Measurements from ENCODE around the gene PTGFRN. TPM values are rescaled to one million over a fixed set of nuclear protein-coding genes. Genes with fewer than 3 reads are reported as not detected.

PTGFRN gene
- total RNA-seq, 1 donor from 2014 or later = 105 TPM

- Histone ChIP-seq H3K9ac (ENCODE audit: low read depth in 1 of 3, low read length in 3 of 3) (no peak overlapping the region), H3K27ac (ENCODE audit: low read depth, low read length) (no peak overlapping the region), H3K4me1 (ENCODE audit: control insufficient read depth in 3 of 3, insufficient read depth in 3 of 3, low read length in 3 of 3) (peaks cover 0 to 3% (median 0%) of the 10 kb centered on the region in 3 donors), H3K36me3 (ENCODE audit: control insufficient read depth in 3 of 3, insufficient read depth in 3 of 3, low read length in 3 of 3) (no peaks in the 10 kb centered on the region), H3K27me3 (ENCODE audit: control insufficient read depth in 3 of 3, insufficient read depth in 3 of 3, low read length in 3 of 3) (no peaks in the 10 kb centered on the region), H3K9me3 (ENCODE audit: control insufficient read depth in 3 of 3, low read length in 3 of 3) (no peaks in the 10 kb centered on the region), H3K4me3 (ENCODE audit: low read length in 3 of 3) (no peak overlapping the region)
Observed at GRCh38 chr1:116886291-116886878, 23.3 kb upstream of the PTGFRN start.

DNA sequence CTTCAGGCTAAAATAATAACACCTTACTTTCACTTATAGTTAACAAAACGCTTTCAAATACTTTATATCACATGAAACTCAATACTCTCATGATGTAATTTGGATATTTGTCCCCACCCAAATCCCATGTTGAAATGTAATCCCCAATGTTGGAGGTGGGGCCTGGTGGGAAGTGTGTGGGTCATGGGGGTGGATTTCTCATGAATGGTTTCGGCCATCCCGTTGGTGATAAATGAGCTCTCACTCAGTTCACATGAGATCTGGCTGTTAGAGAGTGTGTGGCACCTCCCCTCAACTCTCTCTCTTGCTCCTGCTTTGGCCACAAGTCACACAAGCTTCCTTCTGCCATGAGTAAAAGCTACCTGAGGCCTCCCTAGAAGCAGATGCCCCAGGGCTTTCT lies 22.5 kb upstream of the PTGFRN start:
- no peak overlapping the region for H3K9ac ChIP-seq (ENCODE audit: low read depth in 1 of 3, low read length in 3 of 3)

DNA sequence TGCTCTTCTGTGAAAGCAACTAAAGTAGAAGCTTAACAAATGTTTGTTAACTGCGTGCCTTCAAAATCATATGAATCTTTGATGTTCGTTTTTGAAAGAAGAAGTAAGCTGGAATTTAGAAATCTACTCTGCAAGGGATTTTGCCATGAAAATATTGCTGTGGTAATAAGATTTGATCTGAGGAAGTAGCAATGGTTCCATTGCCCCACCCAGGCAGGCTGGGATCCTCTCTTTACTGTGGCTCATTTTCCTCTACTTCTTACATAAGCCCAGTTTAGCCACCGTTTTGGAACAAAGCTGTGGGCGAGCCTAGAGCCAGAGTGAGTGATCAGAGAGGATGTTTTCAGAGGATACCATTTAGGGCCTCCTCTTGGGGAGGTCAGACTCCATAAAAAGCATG lies 20.3 kb upstream of the PTGFRN start:
- H3K9ac ChIP-seq (ENCODE audit: low read depth in 1 of 3, low read length in 3 of 3) = no peak overlapping the region

More for the DNA sequence above, 22.5 kb upstream of the PTGFRN start:
- H3K36me3 ChIP-seq (ENCODE audit: control insufficient read depth in 3 of 3, insufficient read depth in 3 of 3, low read length in 3 of 3) = no peaks in the 10 kb centered on the region
- no peak overlapping the region for H3K27ac ChIP-seq (ENCODE audit: low read depth, low read length)
- H3K4me1 ChIP-seq (ENCODE audit: control insufficient read depth in 3 of 3, insufficient read depth in 3 of 3, low read length in 3 of 3) = no peaks in the 10 kb centered on the region
- H3K9me3 ChIP-seq (ENCODE audit: control insufficient read depth in 3 of 3, low read length in 3 of 3) = no peaks in the 10 kb centered on the region
- H3K27me3 ChIP-seq (ENCODE audit: control insufficient read depth in 3 of 3, insufficient read depth in 3 of 3, low read length in 3 of 3) = peaks cover 0 to under 1% (median 0%) of the 10 kb centered on the region in 3 donors
- no peak overlapping the region for H3K4me3 ChIP-seq (ENCODE audit: low read length in 3 of 3)

GRCh38 chr1:116891396-116892079 lies 18.2 kb upstream of the PTGFRN start:
- Histone ChIP-seq H3K27ac (ENCODE audit: low read depth, low read length) (no peak overlapping the region), H3K9ac (ENCODE audit: low read depth in 1 of 3, low read length in 3 of 3) (no peak overlapping the region), H3K36me3 (ENCODE audit: control insufficient read depth in 3 of 3, insufficient read depth in 3 of 3, low read length in 3 of 3) (no peaks in the 10 kb centered on the region), H3K27me3 (ENCODE audit: control insufficient read depth in 3 of 3, insufficient read depth in 3 of 3, low read length in 3 of 3) (peaks cover 0 to 6% (median 3%) of the 10 kb centered on the region in 3 donors), H3K9me3 (ENCODE audit: control insufficient read depth in 3 of 3, low read length in 3 of 3) (no peaks in the 10 kb centered on the region), H3K4me1 (ENCODE audit: control insufficient read depth in 3 of 3, insufficient read depth in 3 of 3, low read length in 3 of 3) (no peaks in the 10 kb centered on the region), H3K4me3 (ENCODE audit: low read length in 3 of 3) (no peak overlapping the region)

More for the DNA sequence above, 20.3 kb upstream of the PTGFRN start:
- Histone ChIP-seq H3K27ac (ENCODE audit: low read depth, low read length) (no peak overlapping the region), H3K4me1 (ENCODE audit: control insufficient read depth in 3 of 3, insufficient read depth in 3 of 3, low read length in 3 of 3) (no peaks in the 10 kb centered on the region), H3K36me3 (ENCODE audit: control insufficient read depth in 3 of 3, insufficient read depth in 3 of 3, low read length in 3 of 3) (no peaks in the 10 kb centered on the region), H3K27me3 (ENCODE audit: control insufficient read depth in 3 of 3, insufficient read depth in 3 of 3, low read length in 3 of 3) (peaks cover 0 to 6% (median 3%) of the 10 kb centered on the region in 3 donors), H3K9me3 (ENCODE audit: control insufficient read depth in 3 of 3, low read length in 3 of 3) (no peaks in the 10 kb centered on the region), H3K4me3 (ENCODE audit: low read length in 3 of 3) (no peak overlapping the region)

- Histone ChIP-seq H3K4me1 (ENCODE audit: control insufficient read depth in 3 of 3, insufficient read depth in 3 of 3, low read length in 3 of 3) (no peaks in the 10 kb centered on the region), H3K36me3 (ENCODE audit: control insufficient read depth in 3 of 3, insufficient read depth in 3 of 3, low read length in 3 of 3) (no peaks in the 10 kb centered on the region), H3K27ac (ENCODE audit: low read depth, low read length) (no peak overlapping the region), H3K9ac (ENCODE audit: low read depth in 1 of 3, low read length in 3 of 3) (no peak overlapping the region), H3K4me3 (ENCODE audit: low read length in 3 of 3) (no peak overlapping the region), H3K27me3 (ENCODE audit: control insufficient read depth in 3 of 3, insufficient read depth in 3 of 3, low read length in 3 of 3) (peaks cover 0 to 6% (median 3%) of the 10 kb centered on the region in 3 donors), H3K9me3 (ENCODE audit: control insufficient read depth in 3 of 3, low read length in 3 of 3) (no peaks in the 10 kb centered on the region)
Observed at GRCh38 chr1:116895073-116895472, 14.6 kb upstream of the PTGFRN start.

GRCh38 chr1:116899529-116899928 lies 10.2 kb upstream of the PTGFRN start:
- Histone ChIP-seq H3K27me3 (ENCODE audit: control insufficient read depth in 3 of 3, insufficient read depth in 3 of 3, low read length in 3 of 3) (no peaks in the 10 kb centered on the region), H3K27ac (ENCODE audit: low read depth, low read length) (no peak overlapping the region), H3K4me3 (ENCODE audit: low read length in 3 of 3) (no peak overlapping the region), H3K36me3 (ENCODE audit: control insufficient read depth in 3 of 3, insufficient read depth in 3 of 3, low read length in 3 of 3) (no peaks in the 10 kb centered on the region), H3K4me1 (ENCODE audit: control insufficient read depth in 3 of 3, insufficient read depth in 3 of 3, low read length in 3 of 3) (no peaks in the 10 kb centered on the region), H3K9ac (ENCODE audit: low read depth in 1 of 3, low read length in 3 of 3) (no peak overlapping the region), H3K9me3 (ENCODE audit: control insufficient read depth in 3 of 3, low read length in 3 of 3) (no peaks in the 10 kb centered on the region)

GRCh38 chr1:116900471-116901365 lies 9.0 kb upstream of the PTGFRN start:
- H3K4me1 ChIP-seq (ENCODE audit: control insufficient read depth in 3 of 3, insufficient read depth in 3 of 3, low read length in 3 of 3) = no peaks in the 10 kb centered on the region
- no peaks in the 10 kb centered on the region for H3K36me3 ChIP-seq (ENCODE audit: control insufficient read depth in 3 of 3, insufficient read depth in 3 of 3, low read length in 3 of 3)
- no peak overlapping the region for H3K4me3 ChIP-seq (ENCODE audit: low read length in 3 of 3)
- H3K9me3 ChIP-seq (ENCODE audit: control insufficient read depth in 3 of 3, low read length in 3 of 3) = no peaks in the 10 kb centered on the region
- no peak overlapping the region for H3K27ac ChIP-seq (ENCODE audit: low read depth, low read length)
- no peak overlapping the region for H3K9ac ChIP-seq (ENCODE audit: low read depth in 1 of 3, low read length in 3 of 3)
- no peaks in the 10 kb centered on the region for H3K27me3 ChIP-seq (ENCODE audit: control insufficient read depth in 3 of 3, insufficient read depth in 3 of 3, low read length in 3 of 3)

- Histone ChIP-seq H3K4me1 (ENCODE audit: control insufficient read depth in 3 of 3, insufficient read depth in 3 of 3, low read length in 3 of 3) (no peaks in the 10 kb centered on the region), H3K36me3 (ENCODE audit: control insufficient read depth in 3 of 3, insufficient read depth in 3 of 3, low read length in 3 of 3) (no peaks in the 10 kb centered on the region), H3K4me3 (ENCODE audit: low read length in 3 of 3) (no peak overlapping the region), H3K27ac (ENCODE audit: low read depth, low read length) (no peak overlapping the region), H3K27me3 (ENCODE audit: control insufficient read depth in 3 of 3, insufficient read depth in 3 of 3, low read length in 3 of 3) (no peaks in the 10 kb centered on the region), H3K9ac (ENCODE audit: low read depth in 1 of 3, low read length in 3 of 3) (no peak overlapping the region), H3K9me3 (ENCODE audit: control insufficient read depth in 3 of 3, low read length in 3 of 3) (no peaks in the 10 kb centered on the region)
Observed at GRCh38 chr1:116902027-116902426, 7.7 kb upstream of the PTGFRN start.

GRCh38 chr1:116902723-116903383 lies 6.9 kb upstream of the PTGFRN start:
- Histone ChIP-seq H3K9ac (ENCODE audit: low read depth in 1 of 3, low read length in 3 of 3) (no peak overlapping the region), H3K36me3 (ENCODE audit: control insufficient read depth in 3 of 3, insufficient read depth in 3 of 3, low read length in 3 of 3) (no peaks in the 10 kb centered on the region), H3K27ac (ENCODE audit: low read depth, low read length) (no peak overlapping the region), H3K4me1 (ENCODE audit: control insufficient read depth in 3 of 3, insufficient read depth in 3 of 3, low read length in 3 of 3) (no peaks in the 10 kb centered on the region), H3K27me3 (ENCODE audit: control insufficient read depth in 3 of 3, insufficient read depth in 3 of 3, low read length in 3 of 3) (no peaks in the 10 kb centered on the region), H3K9me3 (ENCODE audit: control insufficient read depth in 3 of 3, low read length in 3 of 3) (no peaks in the 10 kb centered on the region), H3K4me3 (ENCODE audit: low read length in 3 of 3) (no peak overlapping the region)

All from skeletal muscle tissue (tissue), 4 donors.